Activated CD4-positive, alpha-beta T cell treated with anti-CD3 and anti-CD28 coated beads, Interleukin-2, amount 10 ng/mL, durations not matched to agents 24 days and 14 days (primary cell): Measurements from ENCODE around the gene TAMALIN. TPM values are rescaled to one million over a fixed set of nuclear protein-coding genes. Genes with fewer than 3 reads are reported as not detected.
A peak's percentile ranks its signal among the peaks of the same experiment; 100 is the strongest.

Experiments used
- DNase-seq: peaks from one replicate; pipeline ENCODE4 v3.0.0; 2022
- H3K27ac Mint-ChIP-seq: one replicate; pipeline ENCODE4 v1.8.0; 2022; ENCODE audit warnings: mild to moderate bottlenecking, mixed read lengths
- H3K27me3 Mint-ChIP-seq: one replicate; pipeline ENCODE4 v1.8.0; 2022; ENCODE audit warnings: mixed read lengths
- H3K36me3 Mint-ChIP-seq: one replicate; pipeline ENCODE4 v1.8.0; 2022; ENCODE audit warnings: low read depth, mild to moderate bottlenecking, mixed read lengths
- H3K4me1 Mint-ChIP-seq: one replicate; pipeline ENCODE4 v1.8.0; 2021; ENCODE audit warnings: mixed read lengths
- H3K4me3 Mint-ChIP-seq: one replicate; pipeline ENCODE4 v1.8.0; 2022; ENCODE audit warnings: mild to moderate bottlenecking, moderate library complexity, mixed read lengths
- H3K9me3 Mint-ChIP-seq: one replicate; pipeline ENCODE4 v1.8.0; 2021; ENCODE audit warnings: mixed read lengths
- intact Hi-C: fragments of 100-400 bp; cut with micrococcal nuclease; formaldehyde crosslinking; loops from one replicate; pipeline ENCODE4 v1.15.1; 2023
- total RNA-seq: library from RNA; stranded (reverse); gene quantifications from 2 replicates; pipeline ENCODE4 v1.2.3, GENCODE V29; 2022

Gene TAMALIN
- total RNA-seq, 1 donor from 2014 or later, result 12.4 TPM

GRCh38 chr12:52042706-52043385 lies 36.1 kb downstream of the TAMALIN start:
- H3K9me3 Mint-ChIP-seq, result no peaks in the 10 kb centered on the region
- no peak overlapping the region for H3K4me3 Mint-ChIP-seq
- intact Hi-C loops, result no loop called here
- H3K36me3 Mint-ChIP-seq, result no peaks in the 10 kb centered on the region
- no peaks in the 10 kb centered on the region for H3K27me3 Mint-ChIP-seq
- no peak overlapping the region for H3K27ac Mint-ChIP-seq
- no peak for DNase-seq
- H3K4me1 Mint-ChIP-seq, result peaks cover 37% of the 10 kb centered on the region

- H3K27me3 Mint-ChIP-seq, result no peaks in the 10 kb centered on the region
- no peaks in the 10 kb centered on the region for H3K9me3 Mint-ChIP-seq
- peaks cover 32% of the 10 kb centered on the region for H3K4me1 Mint-ChIP-seq
- DNase-seq, result no peak
- H3K4me3 Mint-ChIP-seq, result no peak overlapping the region
- intact Hi-C loops, result no loop called here
- H3K27ac Mint-ChIP-seq, result no peak overlapping the region
- no peaks in the 10 kb centered on the region for H3K36me3 Mint-ChIP-seq
Measured at GRCh38 chr12:52043386-52044212, 36.9 kb downstream of the TAMALIN start.

- Mint-ChIP-seq H3K36me3 (no peaks in the 10 kb centered on the region), H3K27ac (peak overlapping the region; percentile 42), H3K9me3 (no peaks in the 10 kb centered on the region), H3K4me3 (no peak overlapping the region), H3K4me1 (peaks cover 34% of the 10 kb centered on the region), H3K27me3 (peaks cover 3% of the 10 kb centered on the region)
- no peak for DNase-seq
- intact Hi-C loops, result no loop called here
Measured at GRCh38 chr12:52044292-52044983, 37.7 kb downstream of the TAMALIN start.

GRCh38 chr12:52045794-52046199 lies 39.1 kb downstream of the TAMALIN start:
- DNase-seq, result no peak
- Mint-ChIP-seq H3K9me3 (no peaks in the 10 kb centered on the region), H3K27me3 (peaks cover 5% of the 10 kb centered on the region), H3K4me3 (no peak overlapping the region), H3K36me3 (no peaks in the 10 kb centered on the region), H3K4me1 (peaks cover 35% of the 10 kb centered on the region), H3K27ac (peak overlapping the region; percentile 45)
- intact Hi-C loops, result no loop called here

- peaks cover 3% of the 10 kb centered on the region for H3K36me3 Mint-ChIP-seq
- no peak overlapping the region for H3K27ac Mint-ChIP-seq
- no peaks in the 10 kb centered on the region for H3K9me3 Mint-ChIP-seq
- peaks cover 32% of the 10 kb centered on the region for H3K4me1 Mint-ChIP-seq
- intact Hi-C loops, result no loop called here
- no peak overlapping the region for H3K4me3 Mint-ChIP-seq
- peaks cover 5% of the 10 kb centered on the region for H3K27me3 Mint-ChIP-seq
- no peak for DNase-seq
Measured at GRCh38 chr12:52046859-52047258, 40.1 kb downstream of the TAMALIN start.

- Mint-ChIP-seq H3K9me3 (no peaks in the 10 kb centered on the region), H3K4me1 (peaks cover 43% of the 10 kb centered on the region), H3K27ac (peak overlapping the region; percentile 91), H3K27me3 (peaks cover 5% of the 10 kb centered on the region), H3K4me3 (peak overlapping the region; percentile 97), H3K36me3 (peaks cover 10% of the 10 kb centered on the region)
- intact Hi-C loops, result no loop called here
- DNase-seq, result no peak
Measured at GRCh38 chr12:52049286-52049685, 42.5 kb downstream of the TAMALIN start.

GRCh38 chr12:52049688-52050087 lies 42.9 kb downstream of the TAMALIN start:
- intact Hi-C loops, result loop anchor here (5.0 kb wide), 2 partner anchors 193 to 958 kb away; partner anchors contain the start of gene EIF4B
- no peak for DNase-seq
- Mint-ChIP-seq H3K36me3 (peaks cover 13% of the 10 kb centered on the region), H3K27me3 (peaks cover 5% of the 10 kb centered on the region), H3K4me1 (peaks cover 44% of the 10 kb centered on the region), H3K27ac (peak overlapping the region; percentile 91), H3K9me3 (no peaks in the 10 kb centered on the region), H3K4me3 (peak overlapping the region; percentile 97)

- H3K4me1 Mint-ChIP-seq, result peaks cover 44% of the 10 kb centered on the region
- no peak for DNase-seq
Measured at GRCh38 chr12:52050116-52050757, 43.5 kb downstream of the TAMALIN start.

GRCh38 chr12:52050758-52051541 lies 44.2 kb downstream of the TAMALIN start, which contains the start of gene NR4A1:
Gene NR4A1 (plus strand): TSS chr12:52051442. CDS start chr12:52054329, 2,887 bp downstream.
- Mint-ChIP-seq H3K9me3 (no peaks in the 10 kb centered on the region), H3K27me3 (peaks cover 5% of the 10 kb centered on the region), H3K4me3 (peak within 1 kb of the TSS; percentile 97), H3K36me3 (peaks cover 18% of the 10 kb centered on the region), H3K27ac (peak within 1 kb of the TSS; percentile 95), H3K4me1 (peaks cover 40% of the 10 kb centered on the region)
- peak; percentile 100 for DNase-seq
- intact Hi-C loops, result loop anchor here (1.0 to 5.0 kb wide), 8 partner anchors 14 to 956 kb away; partner anchors contain the start of genes ATG101, EIF4B and TAMALIN

More at GRCh38 chr12:52050116-52050757, 43.5 kb downstream of the TAMALIN start:
- Mint-ChIP-seq H3K9me3 (no peaks in the 10 kb centered on the region), H3K36me3 (peaks cover 14% of the 10 kb centered on the region), H3K4me3 (peak overlapping the region; percentile 97), H3K27me3 (peaks cover 5% of the 10 kb centered on the region), H3K27ac (peak overlapping the region; percentile 91)
- intact Hi-C loops, result loop anchor here (5.0 kb wide), 2 partner anchors 192 to 957 kb away; partner anchors contain the start of gene EIF4B

- H3K4me1 Mint-ChIP-seq, result peaks cover 38% of the 10 kb centered on the region
- H3K27me3 Mint-ChIP-seq, result peaks cover 5% of the 10 kb centered on the region
- intact Hi-C loops, result loop anchor here (5.0 kb wide), 2 partner anchors 190 to 955 kb away; partner anchors contain the start of gene EIF4B
Measured at GRCh38 chr12:52052468-52053186, 45.9 kb downstream of the TAMALIN start.

GRCh38 chr12:52053536-52054209 lies 46.9 kb downstream of the TAMALIN start:
- H3K27me3 Mint-ChIP-seq, result peaks cover 5% of the 10 kb centered on the region
- DNase-seq, result no peak
- H3K27ac Mint-ChIP-seq, result no peak overlapping the region
- no peaks in the 10 kb centered on the region for H3K9me3 Mint-ChIP-seq
- peak overlapping the region; percentile 97 for H3K4me3 Mint-ChIP-seq
- intact Hi-C loops, result loop anchor here (5.0 kb wide), 2 partner anchors 189 to 954 kb away; partner anchors contain the start of gene EIF4B
- peaks cover 38% of the 10 kb centered on the region for H3K4me1 Mint-ChIP-seq
- H3K36me3 Mint-ChIP-seq, result peaks cover 37% of the 10 kb centered on the region

More at GRCh38 chr12:52052468-52053186, 45.9 kb downstream of the TAMALIN start:
- Mint-ChIP-seq H3K36me3 (peaks cover 32% of the 10 kb centered on the region), H3K9me3 (no peaks in the 10 kb centered on the region), H3K27ac (no peak overlapping the region), H3K4me3 (peak overlapping the region; percentile 97)
- DNase-seq, result peak; percentile 81
